DMS79 (cell line): ENCODE data around the gene OLFM2.
A peak's percentile ranks its signal among the peaks of the same experiment; 100 is the strongest.
"Not testable (repeated sequence)": the region's sequence is repeated elsewhere in the genome, so short reads cannot be mapped to it uniquely, and the experiment has no call there.

ENCODE experiments used
- DNase-seq: peaks from one replicate; lab custom pipeline; 2025; lab: John Stamatoyannopoulos, UW

OLFM2 gene

GRCh38 chr19:9941671-9942070 is 5.4 kb upstream of the OLFM2 start:
- DNase-seq = no peak

GRCh38 chr19:9941231-9941630 is 4.9 kb upstream of the OLFM2 start:
- no peak for DNase-seq

- DNase-seq = no peak
Measured at GRCh38 chr19:9940778-9941177, 4.5 kb upstream of the OLFM2 start.

GRCh38 chr19:9939301-9939913 is 3.1 kb upstream of the OLFM2 start:
- no peak for DNase-seq

- no peak for DNase-seq
Measured at GRCh38 chr19:9937001-9937411, 691 bp upstream of the OLFM2 start.

GRCh38 chr19:9935506-9936325 is 599 bp downstream of the OLFM2 start:
- DNase-seq = no peak

GRCh38 chr19:9934132-9934950 is 2.0 kb downstream of the OLFM2 start:
- peak; percentile 73 for DNase-seq

- no peak for DNase-seq
Measured at GRCh38 chr19:9932835-9933234, 3.5 kb downstream of the OLFM2 start.

GRCh38 chr19:9931629-9932028 is 4.7 kb downstream of the OLFM2 start:
- DNase-seq = no peak

- no peak for DNase-seq
Measured at GRCh38 chr19:9923440-9923839, 12.9 kb downstream of the OLFM2 start.

GRCh38 chr19:9922782-9923379 is 13.4 kb downstream of the OLFM2 start:
- DNase-seq = not testable (repeated sequence)

- DNase-seq = no peak
Measured at GRCh38 chr19:9917321-9917720, 19.0 kb downstream of the OLFM2 start.

- DNase-seq = no peak
Measured at GRCh38 chr19:9916719-9917118, 19.6 kb downstream of the OLFM2 start.

- peak; percentile 30 for DNase-seq
Measured at GRCh38 chr19:9914315-9915207, 21.8 kb downstream of the OLFM2 start.

GRCh38 chr19:9914001-9914314 is 22.4 kb downstream of the OLFM2 start:
- no peak for DNase-seq

- no peak for DNase-seq
Measured at GRCh38 chr19:9913237-9914000, 22.9 kb downstream of the OLFM2 start.

GRCh38 chr19:9912551-9913236 is 23.6 kb downstream of the OLFM2 start:
- no peak for DNase-seq

- DNase-seq = no peak
Measured at GRCh38 chr19:9911524-9912185, 24.7 kb downstream of the OLFM2 start.

GRCh38 chr19:9910625-9911024 is 25.7 kb downstream of the OLFM2 start:
- no peak for DNase-seq

GRCh38 chr19:9909251-9909650 is 27.1 kb downstream of the OLFM2 start:
- no peak for DNase-seq
